Measurements from ENCODE around the gene SLC2A11. TPM values are rescaled to one million over a fixed set of nuclear protein-coding genes. Genes with fewer than 3 reads are reported as not detected.

SLC2A11 gene
- total RNA-seq, 1 experiment from 2014 or later, result 17.2 TPM

GRCh38 chr22:23824476-23825245 lies 33.0 kb upstream of the SLC2A11 start:
- peaks cover 17 to 33% of the 10 kb centered on the region in 2 experiments; a peak in 3 of 4 replicates for H3K36me3 ChIP-seq (ENCODE audit: control insufficient read depth in 1 of 2, insufficient read depth in 2 of 2, low read length in 2 of 2)
- ChIA-PET POLR2A (no interaction called here), RAD21 (ENCODE audit: low non-redundant PET in 1 of 2, low total read pairs in 2 of 2, uncharacterized antibody in 2 of 2, unreplicated experiment in 2 of 2) (no interaction called here), CTCF (no interaction called here)
- intact Hi-C loops (cut with micrococcal nuclease), result no loop called here
- no peaks in the 10 kb centered on the region for H3K79me2 ChIP-seq (ENCODE audit: insufficient read depth, low read length)
- no peak overlapping the region for H3K9ac ChIP-seq (ENCODE audit: low read length)
- no peaks in the 10 kb centered on the region for H4K20me1 ChIP-seq (ENCODE audit: insufficient read depth)
- H3K4me2 ChIP-seq (ENCODE audit: low read length), result no peak overlapping the region
- BruUV-seq (replicated peaks), result no TSS peak
- H2AFZ ChIP-seq (ENCODE audit: low read depth, low read length, poor library complexity, severe bottlenecking), result no peak overlapping the region
- H3K9me2 ChIP-seq (ENCODE audit: insufficient read depth), result no peaks in the 10 kb centered on the region
- DNase-seq (ENCODE audit: low read depth, low spot score) (no peak), ATAC-seq (no peak)
- no peaks in the 10 kb centered on the region for H3K9me3 ChIP-seq (ENCODE audit: control insufficient read depth in 1 of 2, insufficient read depth in 1 of 2, low read depth in 1 of 2, low read length in 2 of 2)
- no peaks in the 10 kb centered on the region for H3K27me3 ChIP-seq (ENCODE audit: insufficient read depth, low read length)
- H3K4me1 ChIP-seq (ENCODE audit: control insufficient read depth in 1 of 2, insufficient read depth in 2 of 2, low read length in 2 of 2), result no peaks in the 10 kb centered on the region
- H3K4me3 ChIP-seq (replicated peaks in 1 of 2; ENCODE audit: low read depth in 1 of 2, low read length in 2 of 2), result no peak overlapping the region
- no peak for TF ChIP-seq ELF1 (IDR thresholded peaks at IDR 0.05; ENCODE audit: borderline replicate concordance, low read depth)
- no peak for TF ChIP-seq YY1 (IDR thresholded peaks at IDR 0.05; ENCODE audit: extremely low read depth, insufficient replicate concordance, low read depth, low read length)
- no peak for TF ChIP-seq RAD21 (IDR thresholded peaks at IDR 0.05; ENCODE audit: low read depth)
- TF ChIP-seq POLR2A (IDR thresholded peaks at IDR 0.05; ENCODE audit: borderline replicate concordance, extremely low read depth, insufficient read depth, insufficient read length), result no peak
- no peak for TF ChIP-seq EZH2 (IDR thresholded peaks at IDR 0.05)
- TF ChIP-seq EZH2phosphoT487 (IDR thresholded peaks at IDR 0.05; ENCODE audit: borderline replicate concordance), result no peak
- no peak for TF ChIP-seq MAX (IDR thresholded peaks at IDR 0.05)
- TF ChIP-seq REST (IDR thresholded peaks at IDR 0.05; ENCODE audit: low read depth), result no peak
- no peak for TF ChIP-seq ZFX (IDR thresholded peaks at IDR 0.05)
- no peak for TF ChIP-seq POLR2AphosphoS5 (IDR thresholded peaks at IDR 0.05; ENCODE audit: low read depth, low read length)
- no peak for TF ChIP-seq SRF (IDR thresholded peaks at IDR 0.05; ENCODE audit: low read depth)
- TF ChIP-seq TCF7L2 (IDR thresholded peaks at IDR 0.05; ENCODE audit: borderline replicate concordance, extremely low read depth, insufficient read depth, insufficient read length), result no peak
- no peak overlapping the region; the same call in 1 of the 2 replicates for H3K27ac ChIP-seq (ENCODE audit: low read depth, low read length)
